GM20000 (cell line): Measurements from ENCODE around the gene PEAK1.

ENCODE experiments used
- DNase-seq: peaks from one replicate; pipeline ENCODE4 v3.0.0; 2012; ENCODE audit warnings: low spot score
- CTCF ChIP-seq: IDR thresholded peaks from 2 replicates; pipeline ENCODE4 v1.5.1; 2012; ENCODE audit warnings: mild to moderate bottlenecking, control low read depth; ENCODE audit errors: extremely low read depth, missing control alignments

PEAK1 gene

GRCh38 chr15:77171221-77171967 is 248.5 kb downstream of the PEAK1 start:
- no peak for TF ChIP-seq CTCF
- no peak for DNase-seq

GRCh38 chr15:77168616-77169015 is 251.3 kb downstream of the PEAK1 start:
- no peak for TF ChIP-seq CTCF
- no peak for DNase-seq

- no peak for TF ChIP-seq CTCF
- no peak for DNase-seq
These were observed 251.8 kb downstream of the PEAK1 start for GRCh38 chr15:77168141-77168540.

GRCh38 chr15:77167406-77167805 is 252.5 kb downstream of the PEAK1 start:
- DNase-seq = no peak
- TF ChIP-seq CTCF = no peak

- TF ChIP-seq CTCF = no peak
These were observed 256.0 kb downstream of the PEAK1 start for GRCh38 chr15:77163781-77164384.

GRCh38 chr15:77162872-77163633 is 256.9 kb downstream of the PEAK1 start:
- no peak for DNase-seq
- TF ChIP-seq CTCF = no peak

More at GRCh38 chr15:77163781-77164384, 256.0 kb downstream of the PEAK1 start:
- DNase-seq = no peak
